Esophagus squamous epithelium (tissue), 5 donors: Measurements from ENCODE around the gene RILP. TPM values are rescaled to one million over a fixed set of nuclear protein-coding genes. Genes with fewer than 3 reads are reported as not detected.

Experiments
- DNase-seq: peaks from one replicate; lab custom pipeline; 2025; lab: John Stamatoyannopoulos, UW
- H3K27ac ChIP-seq, 4 donors: fragments of 200-600 bp; sonication (generic); one replicate each; pipeline ENCODE4 v1.5.1; 2016 to 2019; ENCODE audit warnings: mild to moderate bottlenecking in 1 of 4
- H3K27me3 ChIP-seq, 4 donors: fragments of 200-600 bp; sonication (generic); 1 replicate in 3 of 4; 2 replicates in 1 of 4; pipeline versions ENCODE4 v1.5.1 to v1.6.0; 2017 to 2021; ENCODE audit warnings: antibody characterized with exemption in 1 of 4
- H3K36me3 ChIP-seq, 3 donors: fragments of 200-600 bp; sonication (generic); one replicate each; pipeline ENCODE4 v1.5.1; 2016 to 2019
- H3K4me1 ChIP-seq, 3 donors: fragments of 200-600 bp; sonication (generic); one replicate each; pipeline ENCODE4 v1.5.1; 2017 to 2019
- H3K4me3 ChIP-seq, 4 donors: fragments of 200-600 bp; sonication (generic); 1 replicate in 3 of 4; 2 replicates in 1 of 4; pipeline ENCODE4 v1.5.1; 2016 to 2019; ENCODE audit warnings: mild to moderate bottlenecking in 2 of 4, moderate library complexity in 1 of 4
- H3K9me3 ChIP-seq, 3 donors: fragments of 200-600 bp; sonication (generic); one replicate each; pipeline ENCODE4 v1.5.1; 2016 to 2019
- POLR2A ChIP-seq, 4 donors: fragments of 450-650 bp; IDR thresholded peaks; one replicate each; pipeline ENCODE4 v1.6.1; 2017; ENCODE audit warnings: antibody characterized with exemption in 4 of 4, mild to moderate bottlenecking in 4 of 4, moderate library complexity in 3 of 4
- WGBS, 2 donors: methylation state at CpG; one replicate each; pipeline ENCODE4 v1.1.5; 2018; 5-methylcytosine and 5-hydroxymethylcytosine counted together
- intact Hi-C: fragments of 100-400 bp; cut with DNase I; formaldehyde crosslinking; loops from one replicate; pipeline ENCODE4 v1.15.0; 2022
- total RNA-seq, 4 donors: library from RNA; depleted of rRNA; stranded (reverse); fragments of >200 nt; gene quantifications; one replicate each; pipeline ENCODE4 v1.1.0, GENCODE V29; 2016
- TF ChIP-seq, protein P1 (sequence below), 6 experiments: fragments of 450-650 bp in 4 of 6; fragments of 200-600 bp in 2 of 6; sonication (generic) in 2 of 6; IDR thresholded peaks; one replicate each; pipeline ENCODE4 v1.5.1; 2016 to 2019; ENCODE audit warnings: antibody characterized with exemption in 6 of 6, mild to moderate bottlenecking in 4 of 6, moderate library complexity in 4 of 6
- donor health status: DM: yes; HTN: yes; CAD: no.

RILP gene
- total RNA-seq, 4 donors from 2014 or later = 3.0 to 16.5 (median 13.9) TPM

DNA sequence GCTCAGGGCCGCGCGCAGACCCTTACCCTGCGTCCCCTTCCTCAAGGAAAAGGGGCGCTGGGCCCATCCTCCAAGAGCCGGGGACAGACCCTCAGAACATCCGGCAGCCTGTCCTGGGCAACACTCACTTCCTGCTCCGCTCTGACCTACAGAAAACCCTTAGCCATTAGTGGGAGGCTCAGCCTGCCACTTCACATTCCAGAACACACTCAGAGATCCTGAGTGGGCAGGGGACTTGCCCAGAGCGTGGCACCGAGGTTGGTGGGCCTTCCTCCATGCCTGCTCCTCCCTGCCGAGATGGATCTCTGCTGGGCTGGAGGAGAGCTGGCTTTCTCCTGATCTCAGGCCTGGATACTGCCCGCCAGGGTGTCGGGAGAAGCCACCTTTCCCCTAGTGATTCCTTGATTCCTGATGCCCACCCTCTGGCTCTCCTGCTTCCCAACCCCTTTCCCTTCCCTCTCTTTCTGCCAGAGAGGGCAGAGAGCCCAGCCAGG is 5.6 kb downstream of the RILP start:
- no peak for TF ChIP-seq POLR2A (IDR thresholded peaks at IDR 0.05)
- TF ChIP-seq, protein P1, sequence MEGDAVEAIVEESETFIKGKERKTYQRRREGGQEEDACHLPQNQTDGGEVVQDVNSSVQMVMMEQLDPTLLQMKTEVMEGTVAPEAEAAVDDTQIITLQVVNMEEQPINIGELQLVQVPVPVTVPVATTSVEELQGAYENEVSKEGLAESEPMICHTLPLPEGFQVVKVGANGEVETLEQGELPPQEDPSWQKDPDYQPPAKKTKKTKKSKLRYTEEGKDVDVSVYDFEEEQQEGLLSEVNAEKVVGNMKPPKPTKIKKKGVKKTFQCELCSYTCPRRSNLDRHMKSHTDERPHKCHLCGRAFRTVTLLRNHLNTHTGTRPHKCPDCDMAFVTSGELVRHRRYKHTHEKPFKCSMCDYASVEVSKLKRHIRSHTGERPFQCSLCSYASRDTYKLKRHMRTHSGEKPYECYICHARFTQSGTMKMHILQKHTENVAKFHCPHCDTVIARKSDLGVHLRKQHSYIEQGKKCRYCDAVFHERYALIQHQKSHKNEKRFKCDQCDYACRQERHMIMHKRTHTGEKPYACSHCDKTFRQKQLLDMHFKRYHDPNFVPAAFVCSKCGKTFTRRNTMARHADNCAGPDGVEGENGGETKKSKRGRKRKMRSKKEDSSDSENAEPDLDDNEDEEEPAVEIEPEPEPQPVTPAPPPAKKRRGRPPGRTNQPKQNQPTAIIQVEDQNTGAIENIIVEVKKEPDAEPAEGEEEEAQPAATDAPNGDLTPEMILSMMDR (IDR thresholded peaks at IDR 0.05) = no peak
- intact Hi-C loops = no loop called here
- peak overlapping the region; percentile 3 to 87 (median 70) for H3K27ac ChIP-seq
- peak overlapping the region; percentile 26 to 74 (median 48) for H3K4me3 ChIP-seq
- no peak for DNase-seq
- H3K9me3 ChIP-seq = no peaks in the 10 kb centered on the region
- 6% methylated on average over 3 of the region's 13 CpGs; no CpG with 5 or more reads in 1 of the 2 donors for WGBS, 2 donors
- H3K27me3 ChIP-seq = no peaks in the 10 kb centered on the region
- H3K4me1 ChIP-seq = peaks cover 23 to 68% (median 30%) of the 10 kb centered on the region in 3 donors
- peaks cover 0 to 8% (median 0%) of the 10 kb centered on the region in 3 donors for H3K36me3 ChIP-seq

DNA sequence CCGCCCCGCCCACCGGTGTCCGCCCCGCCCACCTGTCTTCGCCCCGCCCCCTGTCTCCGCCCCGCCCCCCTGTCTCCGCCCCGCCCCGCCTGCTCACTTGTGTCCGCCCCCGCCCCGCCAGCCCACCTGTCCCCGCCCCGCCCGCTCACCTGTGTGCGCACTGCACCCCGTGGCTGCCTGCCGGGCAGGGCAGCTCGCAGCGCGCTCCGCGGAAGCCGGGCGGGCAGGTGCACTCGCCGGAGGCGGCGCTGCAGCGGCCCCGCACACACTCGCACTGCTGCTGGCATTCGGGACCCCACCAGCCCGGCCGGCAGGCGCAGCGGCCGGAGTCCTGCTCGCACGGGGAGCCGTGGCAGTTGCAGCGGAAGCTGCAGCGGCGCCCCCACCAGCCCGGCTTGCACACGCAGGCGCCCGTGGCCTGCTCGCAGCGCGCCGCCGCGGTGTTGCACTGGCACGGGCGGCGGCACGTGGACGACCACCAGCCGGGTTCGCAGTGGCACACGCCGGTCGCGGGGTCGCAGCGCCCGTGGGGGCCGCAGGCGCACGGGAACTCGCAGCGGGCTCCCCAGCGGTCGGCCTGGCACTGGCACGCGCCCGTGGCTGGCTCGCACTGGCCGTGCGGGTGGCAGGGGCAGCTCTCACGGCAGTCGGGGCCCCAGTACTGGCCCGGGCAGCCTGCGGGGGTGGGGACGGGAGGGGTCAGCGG is 6.2 kb downstream of the RILP start:
- Histone ChIP-seq H3K4me1 (peaks cover 20 to 65% (median 30%) of the 10 kb centered on the region in 3 donors), H3K4me3 (peak overlapping the region; percentile 26 to 74 (median 48)), H3K27me3 (no peaks in the 10 kb centered on the region), H3K9me3 (no peaks in the 10 kb centered on the region), H3K27ac (peak overlapping the region; percentile 3 to 87 (median 70)), H3K36me3 (peaks cover 0 to 8% (median 0%) of the 10 kb centered on the region in 3 donors)
- WGBS, 2 donors = no CpG with 5 or more reads among the region's 90 CpGs
- TF ChIP-seq, protein P1 (IDR thresholded peaks at IDR 0.05) = peak in 5 of 6 experiments; percentile 6 to 50 (median 22)
- no peak for TF ChIP-seq POLR2A (IDR thresholded peaks at IDR 0.05)
- DNase-seq = no peak
- intact Hi-C loops = no loop called here

DNA sequence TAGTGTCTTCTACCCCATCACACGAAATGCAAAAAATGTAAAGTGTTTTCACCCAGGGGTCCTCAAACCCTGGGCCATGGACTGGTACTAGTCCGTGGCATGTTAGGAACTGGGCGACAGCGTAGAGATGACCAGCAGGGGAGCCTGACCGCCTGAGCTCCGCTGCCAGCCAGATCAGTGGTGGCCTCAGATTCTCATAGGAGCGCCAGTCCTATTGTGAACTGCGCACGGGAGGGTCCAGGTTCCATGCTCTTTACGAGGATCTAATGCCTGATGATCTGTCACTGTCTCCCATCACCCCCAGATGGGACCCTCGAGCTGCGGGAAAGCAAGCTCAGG is 8.6 kb downstream of the RILP start:
- Histone ChIP-seq H3K4me1 (peaks cover 7 to 40% (median 13%) of the 10 kb centered on the region in 3 donors), H3K27me3 (no peaks in the 10 kb centered on the region), H3K36me3 (peaks cover 0 to 9% (median 0%) of the 10 kb centered on the region in 3 donors), H3K27ac (no peak overlapping the region), H3K9me3 (no peaks in the 10 kb centered on the region), H3K4me3 (no peak overlapping the region)
- WGBS, 2 donors = 59 to 71% methylated on average over 10 to 11 of the region's 12 CpGs
- no peak for DNase-seq
- no peak for TF ChIP-seq POLR2A (IDR thresholded peaks at IDR 0.05)
- TF ChIP-seq, protein P1 (IDR thresholded peaks at IDR 0.05) = no peak
- intact Hi-C loops = no loop called here

DNA sequence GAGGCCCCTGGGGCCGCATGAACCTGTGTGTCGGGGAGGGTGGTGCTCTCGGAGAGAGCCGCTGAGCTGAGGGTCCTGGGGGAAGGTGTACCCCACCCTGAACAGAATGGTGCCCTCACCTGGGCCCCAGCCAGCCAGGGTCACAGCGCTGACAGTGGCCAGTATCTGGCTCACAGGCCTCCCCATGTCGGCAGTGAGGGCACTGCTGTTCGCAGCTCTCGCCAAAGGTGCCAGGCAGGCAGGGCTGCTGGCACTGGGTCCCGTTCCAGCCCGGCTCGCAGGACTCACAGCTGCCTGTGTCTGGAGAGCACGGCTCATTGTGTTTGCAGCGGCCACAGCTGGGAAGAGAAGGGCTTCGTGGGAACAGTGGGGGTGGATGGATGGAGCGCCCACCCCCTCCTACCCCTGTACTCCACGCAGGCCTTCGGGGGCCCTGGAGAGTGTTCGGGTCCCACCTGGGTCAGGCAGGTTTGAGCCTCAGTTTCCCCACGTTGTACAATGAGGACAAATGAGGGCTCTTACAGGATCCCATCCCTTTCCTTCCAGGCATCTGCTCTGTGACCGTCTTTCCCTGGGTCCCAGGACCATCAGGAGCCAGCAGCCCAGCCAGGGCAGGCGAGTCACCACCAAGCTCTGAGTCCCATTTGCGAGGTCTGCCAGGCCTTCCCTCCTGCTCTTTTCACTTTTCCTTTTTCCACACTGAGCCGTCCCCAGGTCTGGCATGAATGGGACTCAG is 9.2 kb downstream of the RILP start:
- H3K36me3 ChIP-seq = peaks cover 0 to 9% (median 0%) of the 10 kb centered on the region in 3 donors
- H3K9me3 ChIP-seq = no peaks in the 10 kb centered on the region
- H3K4me1 ChIP-seq = peaks cover 7 to 35% (median 10%) of the 10 kb centered on the region in 3 donors
- intact Hi-C loops = no loop called here
- TF ChIP-seq, protein P1 (IDR thresholded peaks at IDR 0.05) = no peak
- no peak for TF ChIP-seq POLR2A (IDR thresholded peaks at IDR 0.05)
- H3K27me3 ChIP-seq = no peaks in the 10 kb centered on the region
- H3K4me3 ChIP-seq = no peak overlapping the region
- H3K27ac ChIP-seq = no peak overlapping the region
- 56 to 68% methylated on average over 11 to 16 of the region's 23 CpGs for WGBS, 2 donors
- no peak for DNase-seq
